H1 (cell line): ENCODE results near the gene ZNF839. TPM values are rescaled to one million over a fixed set of nuclear protein-coding genes. Genes with fewer than 3 reads are reported as not detected.

Experiments
- CREB1 ChIP-seq: IDR thresholded peaks from 2 replicates; pipeline ENCODE4 v1.6.1; 2012; ENCODE audit warnings: inconsistent platforms
- HDAC2 ChIP-seq, 2 experiments: fragments of 300-600 bp in 1 of 2; sonication (generic) in 1 of 2; IDR thresholded peaks; 2 replicates each; pipeline ENCODE4 v1.6.1; 2011 to 2012; ENCODE audit warnings: low read depth in 2 of 2, low read length in 2 of 2, mild to moderate bottlenecking in 2 of 2, moderate library complexity in 2 of 2, borderline replicate concordance in 1 of 2, inconsistent platforms in 1 of 2
- JUND ChIP-seq: IDR thresholded peaks from 2 replicates; pipeline ENCODE4 v1.6.1; 2011; ENCODE audit warnings: mild to moderate bottlenecking, improper control_type of control experiment, low read length
- NANOG ChIP-seq: IDR thresholded peaks from 2 replicates; pipeline ENCODE4 v1.6.1; 2011; ENCODE audit warnings: low read length, low read depth, mild to moderate bottlenecking, inconsistent platforms; ENCODE audit not compliant: insufficient read depth, poor library complexity, severe bottlenecking
- RFX5 ChIP-seq: IDR thresholded peaks from 2 replicates; pipeline ENCODE4 v1.6.1; 2011; ENCODE audit warnings: low read depth, low read length, improper control_type of control experiment, borderline replicate concordance
- SAP30 ChIP-seq: fragments of 300-600 bp; sonication (generic); IDR thresholded peaks from 2 replicates; pipeline ENCODE4 v1.7.1; 2012; ENCODE audit warnings: low read length, moderate library complexity, mild to moderate bottlenecking, inconsistent platforms; ENCODE audit not compliant: insufficient read depth, insufficient replicate concordance
- YY1 ChIP-seq: IDR thresholded peaks from 2 replicates; pipeline ENCODE4 v1.6.1; 2011; ENCODE audit warnings: low read depth, mild to moderate bottlenecking, low read length
- polyA plus RNA-seq, 7 experiments: library from polyadenylated mRNA; depleted of rRNA in 3 of 7; stranded (reverse) in 5 of 7; unstranded in 2 of 7; fragments of >200 nt in 5 of 7; fragments of 200-250 nt in 2 of 7; gene quantifications; 1 replicate in 5 of 7; 2 replicates in 1 of 7; 4 replicates in 1 of 7; pipeline versions ENCODE4 v1.2.1 to v1.2.3, GENCODE V29; 2011 to 2013; ENCODE audit warnings: missing spikeins in 2 of 7, mixed read lengths in 2 of 7
- total RNA-seq: library from RNA; stranded (reverse); fragmentation: NEBNext Ultra II Directional; extraction: Animal tissue kit (Norgen Biotek cat#: 25700); gene quantifications from 2 replicates; pipeline ENCODE4 v1.2.1, GENCODE V29; 2021
- TF ChIP-seq, protein P1 (sequence below): fragments of 300-600 bp; sonication (generic); IDR thresholded peaks from 2 replicates; pipeline ENCODE4 v1.7.1; 2012; ENCODE audit warnings: low read length, moderate library complexity, mild to moderate bottlenecking, inconsistent platforms; ENCODE audit not compliant: insufficient replicate concordance
- TF ChIP-seq, protein P2 (sequence below): IDR thresholded peaks from 2 replicates; pipeline ENCODE4 v1.6.1; 2011; ENCODE audit warnings: low read depth, mild to moderate bottlenecking, low read length; ENCODE audit not compliant: insufficient read depth

ZNF839 gene
- total and polyA plus RNA-seq, 2 of the 8 experiments (the other 6 are each of a cell fraction or from before 2014, with no cell fraction given) = 8.1 to 9.4 TPM

DNA sequence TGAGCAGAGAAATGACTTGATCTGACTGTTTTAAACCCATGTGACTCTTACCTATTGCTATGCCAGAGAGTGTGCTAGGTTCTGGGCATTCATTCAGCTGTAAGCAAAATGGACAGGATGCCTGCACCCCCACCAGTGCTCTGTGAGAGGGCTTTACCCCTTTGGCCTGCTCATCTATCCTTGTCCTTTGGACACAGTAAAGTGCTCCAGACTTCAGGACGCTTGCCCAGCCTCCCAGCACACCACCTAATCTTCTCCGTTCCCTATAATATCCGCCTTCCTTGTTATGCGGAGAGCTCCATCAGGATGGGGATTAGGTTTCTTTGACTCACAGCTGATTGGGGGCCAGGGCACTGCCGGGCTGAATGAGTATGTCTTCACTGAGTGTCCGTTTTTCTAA lies 4.4 kb upstream of the ZNF839 start (continued):
- TF ChIP-seq, protein P1, sequence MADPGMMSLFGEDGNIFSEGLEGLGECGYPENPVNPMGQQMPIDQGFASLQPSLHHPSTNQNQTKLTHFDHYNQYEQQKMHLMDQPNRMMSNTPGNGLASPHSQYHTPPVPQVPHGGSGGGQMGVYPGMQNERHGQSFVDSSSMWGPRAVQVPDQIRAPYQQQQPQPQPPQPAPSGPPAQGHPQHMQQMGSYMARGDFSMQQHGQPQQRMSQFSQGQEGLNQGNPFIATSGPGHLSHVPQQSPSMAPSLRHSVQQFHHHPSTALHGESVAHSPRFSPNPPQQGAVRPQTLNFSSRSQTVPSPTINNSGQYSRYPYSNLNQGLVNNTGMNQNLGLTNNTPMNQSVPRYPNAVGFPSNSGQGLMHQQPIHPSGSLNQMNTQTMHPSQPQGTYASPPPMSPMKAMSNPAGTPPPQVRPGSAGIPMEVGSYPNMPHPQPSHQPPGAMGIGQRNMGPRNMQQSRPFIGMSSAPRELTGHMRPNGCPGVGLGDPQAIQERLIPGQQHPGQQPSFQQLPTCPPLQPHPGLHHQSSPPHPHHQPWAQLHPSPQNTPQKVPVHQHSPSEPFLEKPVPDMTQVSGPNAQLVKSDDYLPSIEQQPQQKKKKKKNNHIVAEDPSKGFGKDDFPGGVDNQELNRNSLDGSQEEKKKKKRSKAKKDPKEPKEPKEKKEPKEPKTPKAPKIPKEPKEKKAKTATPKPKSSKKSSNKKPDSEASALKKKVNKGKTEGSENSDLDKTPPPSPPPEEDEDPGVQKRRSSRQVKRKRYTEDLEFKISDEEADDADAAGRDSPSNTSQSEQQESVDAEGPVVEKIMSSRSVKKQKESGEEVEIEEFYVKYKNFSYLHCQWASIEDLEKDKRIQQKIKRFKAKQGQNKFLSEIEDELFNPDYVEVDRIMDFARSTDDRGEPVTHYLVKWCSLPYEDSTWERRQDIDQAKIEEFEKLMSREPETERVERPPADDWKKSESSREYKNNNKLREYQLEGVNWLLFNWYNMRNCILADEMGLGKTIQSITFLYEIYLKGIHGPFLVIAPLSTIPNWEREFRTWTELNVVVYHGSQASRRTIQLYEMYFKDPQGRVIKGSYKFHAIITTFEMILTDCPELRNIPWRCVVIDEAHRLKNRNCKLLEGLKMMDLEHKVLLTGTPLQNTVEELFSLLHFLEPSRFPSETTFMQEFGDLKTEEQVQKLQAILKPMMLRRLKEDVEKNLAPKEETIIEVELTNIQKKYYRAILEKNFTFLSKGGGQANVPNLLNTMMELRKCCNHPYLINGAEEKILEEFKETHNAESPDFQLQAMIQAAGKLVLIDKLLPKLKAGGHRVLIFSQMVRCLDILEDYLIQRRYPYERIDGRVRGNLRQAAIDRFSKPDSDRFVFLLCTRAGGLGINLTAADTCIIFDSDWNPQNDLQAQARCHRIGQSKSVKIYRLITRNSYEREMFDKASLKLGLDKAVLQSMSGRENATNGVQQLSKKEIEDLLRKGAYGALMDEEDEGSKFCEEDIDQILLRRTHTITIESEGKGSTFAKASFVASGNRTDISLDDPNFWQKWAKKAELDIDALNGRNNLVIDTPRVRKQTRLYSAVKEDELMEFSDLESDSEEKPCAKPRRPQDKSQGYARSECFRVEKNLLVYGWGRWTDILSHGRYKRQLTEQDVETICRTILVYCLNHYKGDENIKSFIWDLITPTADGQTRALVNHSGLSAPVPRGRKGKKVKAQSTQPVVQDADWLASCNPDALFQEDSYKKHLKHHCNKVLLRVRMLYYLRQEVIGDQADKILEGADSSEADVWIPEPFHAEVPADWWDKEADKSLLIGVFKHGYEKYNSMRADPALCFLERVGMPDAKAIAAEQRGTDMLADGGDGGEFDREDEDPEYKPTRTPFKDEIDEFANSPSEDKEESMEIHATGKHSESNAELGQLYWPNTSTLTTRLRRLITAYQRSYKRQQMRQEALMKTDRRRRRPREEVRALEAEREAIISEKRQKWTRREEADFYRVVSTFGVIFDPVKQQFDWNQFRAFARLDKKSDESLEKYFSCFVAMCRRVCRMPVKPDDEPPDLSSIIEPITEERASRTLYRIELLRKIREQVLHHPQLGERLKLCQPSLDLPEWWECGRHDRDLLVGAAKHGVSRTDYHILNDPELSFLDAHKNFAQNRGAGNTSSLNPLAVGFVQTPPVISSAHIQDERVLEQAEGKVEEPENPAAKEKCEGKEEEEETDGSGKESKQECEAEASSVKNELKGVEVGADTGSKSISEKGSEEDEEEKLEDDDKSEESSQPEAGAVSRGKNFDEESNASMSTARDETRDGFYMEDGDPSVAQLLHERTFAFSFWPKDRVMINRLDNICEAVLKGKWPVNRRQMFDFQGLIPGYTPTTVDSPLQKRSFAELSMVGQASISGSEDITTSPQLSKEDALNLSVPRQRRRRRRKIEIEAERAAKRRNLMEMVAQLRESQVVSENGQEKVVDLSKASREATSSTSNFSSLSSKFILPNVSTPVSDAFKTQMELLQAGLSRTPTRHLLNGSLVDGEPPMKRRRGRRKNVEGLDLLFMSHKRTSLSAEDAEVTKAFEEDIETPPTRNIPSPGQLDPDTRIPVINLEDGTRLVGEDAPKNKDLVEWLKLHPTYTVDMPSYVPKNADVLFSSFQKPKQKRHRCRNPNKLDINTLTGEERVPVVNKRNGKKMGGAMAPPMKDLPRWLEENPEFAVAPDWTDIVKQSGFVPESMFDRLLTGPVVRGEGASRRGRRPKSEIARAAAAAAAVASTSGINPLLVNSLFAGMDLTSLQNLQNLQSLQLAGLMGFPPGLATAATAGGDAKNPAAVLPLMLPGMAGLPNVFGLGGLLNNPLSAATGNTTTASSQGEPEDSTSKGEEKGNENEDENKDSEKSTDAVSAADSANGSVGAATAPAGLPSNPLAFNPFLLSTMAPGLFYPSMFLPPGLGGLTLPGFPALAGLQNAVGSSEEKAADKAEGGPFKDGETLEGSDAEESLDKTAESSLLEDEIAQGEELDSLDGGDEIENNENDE = no peak
- no peak for TF ChIP-seq JUND
- no peak for TF ChIP-seq YY1
- TF ChIP-seq RFX5 = no peak
- TF ChIP-seq NANOG = no peak
- TF ChIP-seq HDAC2 (IDR thresholded peaks at IDR 0.05; ENCODE audit: borderline replicate concordance in 1 of 2, low read depth in 2 of 2, low read length in 2 of 2) = no peak
- TF ChIP-seq SAP30 = no peak
- TF ChIP-seq, protein P2, sequence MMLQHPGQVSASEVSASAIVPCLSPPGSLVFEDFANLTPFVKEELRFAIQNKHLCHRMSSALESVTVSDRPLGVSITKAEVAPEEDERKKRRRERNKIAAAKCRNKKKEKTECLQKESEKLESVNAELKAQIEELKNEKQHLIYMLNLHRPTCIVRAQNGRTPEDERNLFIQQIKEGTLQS = no peak
- no peak for TF ChIP-seq CREB1
